Measurements from ENCODE around the gene IFNA13.

- no peak for TF ChIP-seq ZFHX2 (tag by site-specific recombination; conservative IDR thresholded peaks at IDR 0.05)
- no peak for TF ChIP-seq CTCF (tag by site-specific recombination; IDR thresholded peaks at IDR 0.05)
- TF ChIP-seq ELK4 (IDR thresholded peaks at IDR 0.05; ENCODE audit: borderline replicate concordance, low read depth, low read length), result no peak
- TF ChIP-seq SP3 (tag by site-specific recombination; IDR thresholded peaks at IDR 0.05), result no peak
- TF ChIP-seq ZBTB11 (tag by site-specific recombination; conservative IDR thresholded peaks at IDR 0.05; ENCODE audit: low read depth), result no peak
- no peak for TF ChIP-seq ZNF501 (tag by site-specific recombination; IDR thresholded peaks at IDR 0.05)
- TF ChIP-seq ZNF704 (tag by site-specific recombination; IDR thresholded peaks at IDR 0.05), result no peak
These were observed 15.8 kb upstream of the IFNA13 start for GRCh38 chr9:21383627-21384026.
